ENCODE data around the gene MGAT1.

DNA sequence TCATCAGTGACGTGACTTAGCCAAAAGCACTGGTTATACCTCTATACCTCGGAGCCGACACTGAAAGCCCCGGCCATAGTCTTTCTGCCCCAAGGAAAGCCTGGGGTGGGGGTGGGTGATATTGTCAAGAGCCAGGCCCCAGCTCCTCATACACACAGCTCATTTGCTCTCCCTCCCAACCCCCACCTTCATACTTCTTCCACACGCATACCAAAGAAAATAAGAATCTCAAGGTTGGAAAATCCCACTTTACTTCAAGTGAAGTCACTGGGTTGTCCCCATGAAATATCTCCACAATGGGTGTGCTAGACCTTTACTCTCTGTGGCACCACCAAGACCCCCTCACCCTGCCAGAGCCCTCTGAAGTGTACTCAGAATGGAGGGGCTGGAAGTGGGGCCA, 27.1 kb upstream of the MGAT1 start:
- TF ChIP-seq, protein P1, sequence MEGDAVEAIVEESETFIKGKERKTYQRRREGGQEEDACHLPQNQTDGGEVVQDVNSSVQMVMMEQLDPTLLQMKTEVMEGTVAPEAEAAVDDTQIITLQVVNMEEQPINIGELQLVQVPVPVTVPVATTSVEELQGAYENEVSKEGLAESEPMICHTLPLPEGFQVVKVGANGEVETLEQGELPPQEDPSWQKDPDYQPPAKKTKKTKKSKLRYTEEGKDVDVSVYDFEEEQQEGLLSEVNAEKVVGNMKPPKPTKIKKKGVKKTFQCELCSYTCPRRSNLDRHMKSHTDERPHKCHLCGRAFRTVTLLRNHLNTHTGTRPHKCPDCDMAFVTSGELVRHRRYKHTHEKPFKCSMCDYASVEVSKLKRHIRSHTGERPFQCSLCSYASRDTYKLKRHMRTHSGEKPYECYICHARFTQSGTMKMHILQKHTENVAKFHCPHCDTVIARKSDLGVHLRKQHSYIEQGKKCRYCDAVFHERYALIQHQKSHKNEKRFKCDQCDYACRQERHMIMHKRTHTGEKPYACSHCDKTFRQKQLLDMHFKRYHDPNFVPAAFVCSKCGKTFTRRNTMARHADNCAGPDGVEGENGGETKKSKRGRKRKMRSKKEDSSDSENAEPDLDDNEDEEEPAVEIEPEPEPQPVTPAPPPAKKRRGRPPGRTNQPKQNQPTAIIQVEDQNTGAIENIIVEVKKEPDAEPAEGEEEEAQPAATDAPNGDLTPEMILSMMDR (IDR thresholded peaks at IDR 0.05; ENCODE audit: low read length) = no peak
- no peak for TF ChIP-seq EZH2 (IDR thresholded peaks at IDR 0.05; ENCODE audit: borderline replicate concordance, low read length)

Measured in OCI-LY1 (cell line).